IMR-90 (cell line): ENCODE data around the gene GNL1.
"Not testable (repeated sequence)": the region's sequence is repeated elsewhere in the genome, so short reads cannot be mapped to it uniquely, and the experiment has no call there.

Experiments used
- BHLHE40 ChIP-seq: fragments of 150-350 bp; IDR thresholded peaks from 2 replicates; pipeline ENCODE4 v1.6.1; 2016; ENCODE audit warnings: mild to moderate bottlenecking, low read depth, low read length
- CHD1 ChIP-seq: IDR thresholded peaks from 2 replicates; pipeline ENCODE4 v1.6.1; 2012; ENCODE audit warnings: low read depth, low read length, improper control_type of control experiment
- FOS ChIP-seq: fragments of 150-350 bp; IDR thresholded peaks from 2 replicates; pipeline ENCODE4 v1.6.1; 2016; ENCODE audit warnings: low read depth, low read length
- MXI1 ChIP-seq: IDR thresholded peaks from 2 replicates; pipeline ENCODE4 v1.6.1; 2012; ENCODE audit warnings: low read depth, mild to moderate bottlenecking, low read length, moderate library complexity, borderline replicate concordance
- POLR2A ChIP-seq: IDR thresholded peaks from 2 replicates; pipeline ENCODE4 v1.6.1; 2012; ENCODE audit warnings: mild to moderate bottlenecking, low read depth, low read length
- RAD21 ChIP-seq: IDR thresholded peaks from 2 replicates; pipeline ENCODE4 v1.6.1; 2012; ENCODE audit warnings: low read length, improper control_type of control experiment
- RCOR1 ChIP-seq: IDR thresholded peaks from 2 replicates; pipeline ENCODE4 v1.6.1; 2012; ENCODE audit warnings: mild to moderate bottlenecking, low read length, improper control_type of control experiment; ENCODE audit not compliant: insufficient replicate concordance
- RFX5 ChIP-seq: IDR thresholded peaks from 2 replicates; pipeline ENCODE4 v1.8.0; 2012; ENCODE audit warnings: low read depth, mild to moderate bottlenecking, low read length, moderate library complexity
- SMC3 ChIP-seq: fragments of 150-350 bp; IDR thresholded peaks from 2 replicates; pipeline ENCODE4 v1.6.1; 2016; ENCODE audit warnings: low read depth, mild to moderate bottlenecking, antibody characterized with exemption, low read length, moderate library complexity
- TF ChIP-seq, protein P1 (sequence below): conservative IDR thresholded peaks from 2 replicates; pipeline ENCODE4 v1.5.1; 2012; ENCODE audit warnings: mild to moderate bottlenecking, low read depth, low read length, improper control_type of control experiment
- TF ChIP-seq, protein P2 (sequence below): fragments of 150-350 bp; IDR thresholded peaks from 2 replicates; pipeline ENCODE4 v1.6.1; 2016; ENCODE audit warnings: low read depth, mild to moderate bottlenecking, low read length, moderate library complexity, borderline replicate concordance
- TF ChIP-seq, protein P3 (sequence below): fragments of 150-350 bp; IDR thresholded peaks from 2 replicates; pipeline ENCODE4 v1.6.1; 2017; ENCODE audit warnings: mild to moderate bottlenecking, antibody characterized with exemption, low read length, low read depth

DNA sequence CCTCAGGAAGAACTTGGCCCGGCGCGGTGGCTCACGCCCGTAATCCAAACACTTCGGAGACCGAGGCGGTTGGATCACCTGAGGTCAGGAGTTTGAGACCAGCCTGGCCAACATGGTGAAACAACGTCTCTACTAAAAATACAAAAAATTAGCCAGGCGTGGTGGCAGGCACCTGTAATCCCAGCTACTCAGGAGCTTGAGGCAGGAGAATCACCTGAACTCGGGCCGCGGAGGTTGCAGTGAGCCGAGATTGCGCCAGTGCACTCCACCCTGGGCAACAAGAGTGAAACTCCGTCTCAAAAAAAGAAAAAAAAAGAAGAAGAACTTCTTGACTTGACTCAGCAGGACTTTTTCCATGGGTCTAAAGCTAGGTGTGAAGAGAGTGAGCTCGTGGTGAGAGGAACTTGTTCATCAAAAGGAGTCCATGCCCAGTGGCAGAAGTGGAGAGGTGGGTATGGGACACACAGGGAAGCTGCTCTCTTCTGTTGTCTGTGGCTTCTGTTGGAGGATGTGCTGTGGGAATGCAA lies 26.9 kb downstream of the GNL1 start:
- TF ChIP-seq, protein P1, sequence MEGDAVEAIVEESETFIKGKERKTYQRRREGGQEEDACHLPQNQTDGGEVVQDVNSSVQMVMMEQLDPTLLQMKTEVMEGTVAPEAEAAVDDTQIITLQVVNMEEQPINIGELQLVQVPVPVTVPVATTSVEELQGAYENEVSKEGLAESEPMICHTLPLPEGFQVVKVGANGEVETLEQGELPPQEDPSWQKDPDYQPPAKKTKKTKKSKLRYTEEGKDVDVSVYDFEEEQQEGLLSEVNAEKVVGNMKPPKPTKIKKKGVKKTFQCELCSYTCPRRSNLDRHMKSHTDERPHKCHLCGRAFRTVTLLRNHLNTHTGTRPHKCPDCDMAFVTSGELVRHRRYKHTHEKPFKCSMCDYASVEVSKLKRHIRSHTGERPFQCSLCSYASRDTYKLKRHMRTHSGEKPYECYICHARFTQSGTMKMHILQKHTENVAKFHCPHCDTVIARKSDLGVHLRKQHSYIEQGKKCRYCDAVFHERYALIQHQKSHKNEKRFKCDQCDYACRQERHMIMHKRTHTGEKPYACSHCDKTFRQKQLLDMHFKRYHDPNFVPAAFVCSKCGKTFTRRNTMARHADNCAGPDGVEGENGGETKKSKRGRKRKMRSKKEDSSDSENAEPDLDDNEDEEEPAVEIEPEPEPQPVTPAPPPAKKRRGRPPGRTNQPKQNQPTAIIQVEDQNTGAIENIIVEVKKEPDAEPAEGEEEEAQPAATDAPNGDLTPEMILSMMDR: not testable (repeated sequence)
- not testable (repeated sequence) for TF ChIP-seq RAD21, FOS, POLR2A, RFX5, MXI1, RCOR1, BHLHE40, SMC3, CHD1
- TF ChIP-seq, protein P2, sequence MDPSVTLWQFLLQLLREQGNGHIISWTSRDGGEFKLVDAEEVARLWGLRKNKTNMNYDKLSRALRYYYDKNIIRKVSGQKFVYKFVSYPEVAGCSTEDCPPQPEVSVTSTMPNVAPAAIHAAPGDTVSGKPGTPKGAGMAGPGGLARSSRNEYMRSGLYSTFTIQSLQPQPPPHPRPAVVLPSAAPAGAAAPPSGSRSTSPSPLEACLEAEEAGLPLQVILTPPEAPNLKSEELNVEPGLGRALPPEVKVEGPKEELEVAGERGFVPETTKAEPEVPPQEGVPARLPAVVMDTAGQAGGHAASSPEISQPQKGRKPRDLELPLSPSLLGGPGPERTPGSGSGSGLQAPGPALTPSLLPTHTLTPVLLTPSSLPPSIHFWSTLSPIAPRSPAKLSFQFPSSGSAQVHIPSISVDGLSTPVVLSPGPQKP: not testable (repeated sequence)
- TF ChIP-seq, protein P3, sequence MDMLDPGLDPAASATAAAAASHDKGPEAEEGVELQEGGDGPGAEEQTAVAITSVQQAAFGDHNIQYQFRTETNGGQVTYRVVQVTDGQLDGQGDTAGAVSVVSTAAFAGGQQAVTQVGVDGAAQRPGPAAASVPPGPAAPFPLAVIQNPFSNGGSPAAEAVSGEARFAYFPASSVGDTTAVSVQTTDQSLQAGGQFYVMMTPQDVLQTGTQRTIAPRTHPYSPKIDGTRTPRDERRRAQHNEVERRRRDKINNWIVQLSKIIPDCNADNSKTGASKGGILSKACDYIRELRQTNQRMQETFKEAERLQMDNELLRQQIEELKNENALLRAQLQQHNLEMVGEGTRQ: not testable (repeated sequence)
